ENCODE results near the gene R3HDM2.

R3HDM2 gene

GRCh38 chr12:57210926-57211692 is 219.7 kb downstream of the R3HDM2 start:
- no peak overlapping the region for H3K4me3 ChIP-seq (ENCODE audit: low read depth, low read length)
- DNase-seq (ENCODE audit: low read depth) = peak; percentile 63
- TF ChIP-seq MAX (IDR thresholded peaks at IDR 0.05; ENCODE audit: low read depth, low read length) (no peak), MYC (IDR thresholded peaks at IDR 0.05; ENCODE audit: low read depth, low read length) (no peak), CTCF (IDR thresholded peaks at IDR 0.05; ENCODE audit: low read depth, low read length) (no peak), POLR2A (IDR thresholded peaks at IDR 0.05; ENCODE audit: extremely low read depth, insufficient read length) (no peak)

- no peak for DNase-seq (ENCODE audit: low read depth)
- TF ChIP-seq CTCF (IDR thresholded peaks at IDR 0.05; ENCODE audit: low read depth, low read length) (no peak), POLR2A (IDR thresholded peaks at IDR 0.05; ENCODE audit: extremely low read depth, insufficient read length) (no peak), MAX (IDR thresholded peaks at IDR 0.05; ENCODE audit: low read depth, low read length) (no peak), MYC (IDR thresholded peaks at IDR 0.05; ENCODE audit: low read depth, low read length) (no peak)
- H3K4me3 ChIP-seq (ENCODE audit: low read depth, low read length) = no peak overlapping the region
Measured at GRCh38 chr12:57210461-57210860, 220.4 kb downstream of the R3HDM2 start.

GRCh38 chr12:57209916-57210315 is 220.9 kb downstream of the R3HDM2 start:
- no peak for DNase-seq (ENCODE audit: low read depth)
- TF ChIP-seq MYC (IDR thresholded peaks at IDR 0.05; ENCODE audit: low read depth, low read length) = no peak
- TF ChIP-seq POLR2A (IDR thresholded peaks at IDR 0.05; ENCODE audit: extremely low read depth, insufficient read length) = no peak
- no peak for TF ChIP-seq CTCF (IDR thresholded peaks at IDR 0.05; ENCODE audit: low read depth, low read length)
- TF ChIP-seq MAX (IDR thresholded peaks at IDR 0.05; ENCODE audit: low read depth, low read length) = no peak
- no peak overlapping the region for H3K4me3 ChIP-seq (ENCODE audit: low read depth, low read length)

GRCh38 chr12:57208631-57209282 is 222.1 kb downstream of the R3HDM2 start:
- no peak overlapping the region for H3K4me3 ChIP-seq (ENCODE audit: low read depth, low read length)
- TF ChIP-seq CTCF (IDR thresholded peaks at IDR 0.05; ENCODE audit: low read depth, low read length) = no peak
- TF ChIP-seq MYC (IDR thresholded peaks at IDR 0.05; ENCODE audit: low read depth, low read length) = no peak
- no peak for TF ChIP-seq POLR2A (IDR thresholded peaks at IDR 0.05; ENCODE audit: extremely low read depth, insufficient read length)
- no peak for TF ChIP-seq MAX (IDR thresholded peaks at IDR 0.05; ENCODE audit: low read depth, low read length)
- DNase-seq (ENCODE audit: low read depth) = no peak

GRCh38 chr12:57207731-57208630 is 222.9 kb downstream of the R3HDM2 start:
- H3K4me3 ChIP-seq (ENCODE audit: low read depth, low read length) = no peak overlapping the region
- no peak for TF ChIP-seq POLR2A (IDR thresholded peaks at IDR 0.05; ENCODE audit: extremely low read depth, insufficient read length)
- TF ChIP-seq CTCF (IDR thresholded peaks at IDR 0.05; ENCODE audit: low read depth, low read length) = no peak
- no peak for TF ChIP-seq MAX (IDR thresholded peaks at IDR 0.05; ENCODE audit: low read depth, low read length)
- no peak for TF ChIP-seq MYC (IDR thresholded peaks at IDR 0.05; ENCODE audit: low read depth, low read length)
- no peak for DNase-seq (ENCODE audit: low read depth)
